Loucy (cell line): ENCODE data around the gene AMFR.
A peak's percentile ranks its signal among the peaks of the same experiment; 100 is the strongest.

ENCODE experiments used
- H2AFZ ChIP-seq: fragments of 200-600 bp; sonication (generic); 2 replicates; pipeline ENCODE4 v1.6.0; 2016; ENCODE audit warnings: antibody characterized with exemption, mild to moderate bottlenecking, low read length, moderate library complexity
- H3F3A ChIP-seq: fragments of 200-600 bp; 2 replicates; pipeline ENCODE4 v1.6.0; 2016; ENCODE audit warnings: antibody characterized with exemption, low read depth, mild to moderate bottlenecking
- H3K27me3 ChIP-seq: fragments of 200-600 bp; sonication (generic); 2 replicates; pipeline ENCODE4 v1.6.1; 2014; ENCODE audit warnings: low read length, mild to moderate bottlenecking; ENCODE audit not compliant: insufficient read depth, poor library complexity, severe bottlenecking
- H3K36me3 ChIP-seq: fragments of 200-600 bp; sonication (generic); 2 replicates; pipeline ENCODE4 v1.6.1; 2016; ENCODE audit warnings: low read length; ENCODE audit not compliant: insufficient read depth
- H3K4me1 ChIP-seq: fragments of 200-600 bp; sonication (generic); 2 replicates; pipeline ENCODE4 v1.5.1; 2014; ENCODE audit warnings: low read length, mild to moderate bottlenecking; ENCODE audit not compliant: insufficient read depth, poor library complexity, severe bottlenecking
- H3K4me2 ChIP-seq: fragments of 200-600 bp; sonication (generic); 2 replicates; pipeline ENCODE4 v1.6.0; 2014; ENCODE audit warnings: antibody characterized with exemption, low read length, low read depth, mild to moderate bottlenecking; ENCODE audit not compliant: poor library complexity, severe bottlenecking
- H3K4me3 ChIP-seq: fragments of 200-600 bp; sonication (generic); 2 replicates; pipeline ENCODE4 v1.5.1; 2014; ENCODE audit warnings: low read length, mild to moderate bottlenecking, mixed read lengths; ENCODE audit not compliant: poor library complexity, severe bottlenecking
- H3K79me2 ChIP-seq: fragments of 200-600 bp; sonication (generic); 2 replicates; pipeline ENCODE4 v1.6.1; 2014; ENCODE audit warnings: low read length; ENCODE audit not compliant: insufficient read depth
- H3K9ac ChIP-seq: fragments of 200-600 bp; sonication (generic); 2 replicates; pipeline ENCODE4 v1.6.0; 2014; ENCODE audit warnings: mild to moderate bottlenecking, low read depth, low read length, moderate library complexity; ENCODE audit not compliant: poor library complexity, severe bottlenecking
- H3K9me2 ChIP-seq: fragments of 200-600 bp; sonication (generic); replicated peaks from 2 replicates; pipeline ENCODE4 v1.6.1; 2016; ENCODE audit warnings: low read depth, low read length, mixed read lengths
- H3K9me3 ChIP-seq: fragments of 200-600 bp; sonication (generic); 2 replicates; pipeline ENCODE4 v1.6.1; 2014; ENCODE audit warnings: mild to moderate bottlenecking, antibody characterized with exemption, low read length, low read depth; ENCODE audit not compliant: insufficient read depth
- H4K20me1 ChIP-seq: fragments of 200-600 bp; sonication (generic); 2 replicates; pipeline ENCODE4 v1.6.0; 2014; ENCODE audit warnings: antibody characterized with exemption, low read length, mild to moderate bottlenecking; ENCODE audit not compliant: insufficient read depth, poor library complexity, severe bottlenecking
- CTCF ChIP-seq: fragments of 200-600 bp; sonication (generic); conservative IDR thresholded peaks from 2 replicates; pipeline ENCODE4 v1.5.1; 2014; ENCODE audit warnings: mild to moderate bottlenecking, antibody characterized with exemption, low read length
- EZH2phosphoT487 ChIP-seq: fragments of 200-600 bp; IDR thresholded peaks from 2 replicates; pipeline ENCODE4 v1.6.1; 2018; ENCODE audit warnings: antibody characterized with exemption, mild to moderate bottlenecking, moderate library complexity, borderline replicate concordance

AMFR gene

DNA sequence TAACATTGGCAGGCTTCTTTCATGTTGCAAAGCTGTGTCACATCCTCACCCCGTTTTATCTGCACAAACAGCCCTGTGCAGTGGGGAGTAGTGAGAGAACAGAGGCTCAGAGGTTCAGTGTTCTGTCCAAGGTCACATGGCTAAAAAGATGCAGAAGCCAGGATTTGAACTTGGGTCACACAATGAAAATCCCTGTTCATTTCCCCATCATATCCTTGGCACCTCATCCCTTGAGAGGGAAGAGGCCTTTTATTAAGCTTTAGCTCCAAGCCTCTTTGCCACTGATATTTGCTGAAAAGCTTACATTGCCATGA, 106.6 kb downstream of the AMFR start:
- H3K4me3 ChIP-seq = no peak overlapping the region
- H3K9me2 ChIP-seq = no peaks in the 10 kb centered on the region
- peaks cover 43% of the 10 kb centered on the region for H3K4me1 ChIP-seq
- TF ChIP-seq CTCF (no peak), EZH2phosphoT487 (no peak)
- H3K79me2 ChIP-seq = no peaks in the 10 kb centered on the region
- H3K9me3 ChIP-seq = no peaks in the 10 kb centered on the region
- no peaks in the 10 kb centered on the region for H4K20me1 ChIP-seq
- no peaks in the 10 kb centered on the region for H3K27me3 ChIP-seq
- no peak overlapping the region for H3K4me2 ChIP-seq
- no peaks in the 10 kb centered on the region for H3F3A ChIP-seq
- no peaks in the 10 kb centered on the region for H3K36me3 ChIP-seq
- no peak overlapping the region for H2AFZ ChIP-seq
- no peak overlapping the region for H3K9ac ChIP-seq

DNA sequence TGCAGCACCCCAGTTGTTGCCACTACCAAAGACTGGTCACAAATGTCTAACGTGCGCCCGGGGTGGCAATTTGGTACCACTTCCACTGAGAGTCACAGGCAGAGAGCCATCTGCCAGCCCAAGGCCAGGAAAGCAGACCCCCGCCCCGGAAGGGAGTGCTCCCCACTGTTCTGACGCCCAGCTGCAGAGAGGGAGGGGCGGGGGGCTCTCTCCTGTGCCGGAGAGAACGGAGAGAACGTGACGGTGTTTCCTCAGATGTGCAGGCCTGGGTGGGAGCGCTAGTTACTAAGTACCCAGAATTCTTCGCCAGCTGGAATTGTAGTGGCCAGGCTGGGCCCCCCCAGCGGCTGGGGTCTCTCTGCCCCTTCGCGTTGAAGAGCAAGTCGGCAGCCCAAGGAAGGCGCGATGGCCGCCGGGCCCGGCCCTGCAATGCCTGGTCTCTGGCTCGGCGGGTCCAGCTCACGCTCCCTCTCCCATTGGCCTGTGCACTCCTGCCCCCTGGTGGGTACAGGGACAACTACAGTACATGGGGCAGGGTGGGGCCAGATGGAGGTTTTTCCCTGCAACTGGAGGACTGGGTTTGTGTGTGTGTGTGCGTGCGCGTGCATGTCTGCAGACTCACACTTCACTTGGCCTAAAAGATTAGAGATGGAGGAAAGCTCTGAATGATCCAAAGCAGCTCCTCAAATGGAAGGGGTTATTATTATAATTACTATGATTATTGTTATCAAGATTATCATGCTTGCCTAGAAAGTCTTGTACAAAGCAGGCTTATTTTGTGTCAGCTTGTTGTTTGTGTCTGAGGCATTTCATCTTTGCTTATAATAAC, 107.1 kb downstream of the AMFR start:
- Histone ChIP-seq H3F3A (no peaks in the 10 kb centered on the region), H3K4me2 (peak overlapping the region; percentile 57), H3K4me3 (peak overlapping the region; percentile 22), H3K9ac (peak overlapping the region; percentile 5), H3K27me3 (no peaks in the 10 kb centered on the region), H3K9me2 (no peaks in the 10 kb centered on the region), H2AFZ (peak overlapping the region; percentile 85), H3K79me2 (no peaks in the 10 kb centered on the region), H3K9me3 (no peaks in the 10 kb centered on the region), H3K36me3 (no peaks in the 10 kb centered on the region), H3K4me1 (peaks cover 43% of the 10 kb centered on the region), H4K20me1 (no peaks in the 10 kb centered on the region)
- peak; percentile 87 for TF ChIP-seq CTCF
- no peak for TF ChIP-seq EZH2phosphoT487

- no peak for TF ChIP-seq EZH2phosphoT487
- peak; percentile 17; the same call in 1 of the 2 replicates for TF ChIP-seq CTCF
- H4K20me1 ChIP-seq = no peaks in the 10 kb centered on the region
Observed at GRCh38 chr16:56316545-56316944, 108.8 kb downstream of the AMFR start.

More at GRCh38 chr16:56316545-56316944, 108.8 kb downstream of the AMFR start:
- no peak overlapping the region for H3K9ac ChIP-seq
- no peak overlapping the region for H2AFZ ChIP-seq
- no peaks in the 10 kb centered on the region for H3K9me3 ChIP-seq
- H3F3A ChIP-seq = no peaks in the 10 kb centered on the region
- no peaks in the 10 kb centered on the region for H3K36me3 ChIP-seq
- no peaks in the 10 kb centered on the region for H3K27me3 ChIP-seq
- H3K9me2 ChIP-seq = no peaks in the 10 kb centered on the region
- H3K79me2 ChIP-seq = no peaks in the 10 kb centered on the region
- H3K4me1 ChIP-seq = peaks cover 31% of the 10 kb centered on the region
- H3K4me3 ChIP-seq = no peak overlapping the region
- no peak overlapping the region for H3K4me2 ChIP-seq
